ENCODE measurements around the gene CCDC148. TPM values are rescaled to one million over a fixed set of nuclear protein-coding genes. Genes with fewer than 3 reads are reported as not detected.

Gene CCDC148
- total RNA-seq, 1 donor from 2014 or later, result 0.52 TPM

DNA sequence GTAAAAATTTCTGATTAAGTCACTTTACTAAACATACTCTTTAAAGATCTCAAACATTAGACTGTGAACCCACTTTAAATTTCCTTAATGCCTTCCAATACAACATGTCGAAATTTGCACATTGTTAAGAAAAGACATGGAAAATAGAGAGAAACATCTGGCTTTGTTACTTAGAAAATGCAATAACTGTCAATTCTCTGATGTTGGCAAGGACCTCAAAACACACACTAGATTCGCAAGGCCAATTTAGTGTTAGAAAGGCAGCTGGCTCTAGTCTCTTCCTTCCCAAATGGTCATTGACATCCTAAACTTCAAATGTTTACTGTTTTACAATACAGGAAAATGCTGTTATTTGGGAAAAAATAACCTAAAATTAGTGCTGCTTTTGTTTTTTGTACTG is 244.3 kb downstream of the CCDC148 start:
- no peaks in the 10 kb centered on the region for H3K4me1 ChIP-seq (ENCODE audit: control insufficient read depth in 3 of 3, insufficient read depth in 3 of 3, low read length in 3 of 3)
- no peak overlapping the region for H3K27ac ChIP-seq (ENCODE audit: low read depth, low read length)
- no peaks in the 10 kb centered on the region for H3K9me3 ChIP-seq (ENCODE audit: control insufficient read depth in 3 of 3, low read length in 3 of 3)
- no peak overlapping the region for H3K4me3 ChIP-seq (ENCODE audit: low read length in 3 of 3)
- H3K36me3 ChIP-seq (ENCODE audit: control insufficient read depth in 3 of 3, insufficient read depth in 3 of 3, low read length in 3 of 3), result no peaks in the 10 kb centered on the region
- H3K27me3 ChIP-seq (ENCODE audit: control insufficient read depth in 3 of 3, insufficient read depth in 3 of 3, low read length in 3 of 3), result no peaks in the 10 kb centered on the region
- no peak overlapping the region for H3K9ac ChIP-seq (ENCODE audit: low read depth in 1 of 3, low read length in 3 of 3)

DNA sequence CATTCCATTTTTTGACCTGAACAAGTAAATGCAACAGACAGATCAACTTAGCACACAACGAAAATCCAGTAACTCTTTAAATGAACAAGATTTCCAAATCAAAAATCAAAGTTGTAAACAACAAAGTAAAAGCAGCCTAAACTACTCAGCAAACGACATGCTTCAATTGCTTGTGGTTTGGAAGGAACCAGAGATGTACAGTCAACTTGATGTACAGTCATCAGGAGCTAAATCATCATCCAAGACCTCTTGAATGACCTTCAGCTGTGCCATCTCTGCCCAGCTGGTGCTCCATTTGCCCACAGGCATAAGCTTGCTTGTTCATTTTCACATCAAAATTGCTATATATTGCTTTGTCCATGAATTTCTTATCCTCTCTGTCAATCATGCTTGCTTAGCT is 245.1 kb downstream of the CCDC148 start:
- no peak overlapping the region for H3K9ac ChIP-seq (ENCODE audit: low read depth in 1 of 3, low read length in 3 of 3)
- no peaks in the 10 kb centered on the region for H3K9me3 ChIP-seq (ENCODE audit: control insufficient read depth in 3 of 3, low read length in 3 of 3)
- no peaks in the 10 kb centered on the region for H3K36me3 ChIP-seq (ENCODE audit: control insufficient read depth in 3 of 3, insufficient read depth in 3 of 3, low read length in 3 of 3)
- no peaks in the 10 kb centered on the region for H3K27me3 ChIP-seq (ENCODE audit: control insufficient read depth in 3 of 3, insufficient read depth in 3 of 3, low read length in 3 of 3)
- no peaks in the 10 kb centered on the region for H3K4me1 ChIP-seq (ENCODE audit: control insufficient read depth in 3 of 3, insufficient read depth in 3 of 3, low read length in 3 of 3)
- H3K4me3 ChIP-seq (ENCODE audit: low read length in 3 of 3), result no peak overlapping the region
- H3K27ac ChIP-seq (ENCODE audit: low read depth, low read length), result no peak overlapping the region

DNA sequence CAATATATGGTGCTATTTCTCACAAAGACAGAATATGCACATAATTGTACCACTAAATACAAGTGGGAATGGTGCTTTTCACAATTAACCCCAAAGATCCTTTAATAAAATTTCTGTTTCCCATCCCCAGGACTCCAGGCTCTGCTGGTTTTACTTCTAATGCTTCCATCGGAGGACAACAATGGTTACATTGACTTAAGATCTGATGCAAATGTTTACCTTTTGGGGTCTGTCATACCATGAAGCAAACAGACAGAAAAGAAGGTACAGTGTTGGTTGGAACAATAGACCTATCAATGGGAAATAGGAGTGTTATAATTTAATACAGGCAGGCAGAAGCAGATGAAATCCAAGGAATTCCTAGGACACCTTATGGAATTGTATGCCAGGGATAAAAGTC is 249.2 kb downstream of the CCDC148 start:
- H3K4me1 ChIP-seq (ENCODE audit: control insufficient read depth in 3 of 3, insufficient read depth in 3 of 3, low read length in 3 of 3), result no peaks in the 10 kb centered on the region
- H3K9ac ChIP-seq (ENCODE audit: low read depth in 1 of 3, low read length in 3 of 3), result no peak overlapping the region
- no peak overlapping the region for H3K4me3 ChIP-seq (ENCODE audit: low read length in 3 of 3)
- no peaks in the 10 kb centered on the region for H3K9me3 ChIP-seq (ENCODE audit: control insufficient read depth in 3 of 3, low read length in 3 of 3)
- no peak overlapping the region for H3K27ac ChIP-seq (ENCODE audit: low read depth, low read length)
- H3K36me3 ChIP-seq (ENCODE audit: control insufficient read depth in 3 of 3, insufficient read depth in 3 of 3, low read length in 3 of 3), result no peaks in the 10 kb centered on the region
- no peaks in the 10 kb centered on the region for H3K27me3 ChIP-seq (ENCODE audit: control insufficient read depth in 3 of 3, insufficient read depth in 3 of 3, low read length in 3 of 3)

DNA sequence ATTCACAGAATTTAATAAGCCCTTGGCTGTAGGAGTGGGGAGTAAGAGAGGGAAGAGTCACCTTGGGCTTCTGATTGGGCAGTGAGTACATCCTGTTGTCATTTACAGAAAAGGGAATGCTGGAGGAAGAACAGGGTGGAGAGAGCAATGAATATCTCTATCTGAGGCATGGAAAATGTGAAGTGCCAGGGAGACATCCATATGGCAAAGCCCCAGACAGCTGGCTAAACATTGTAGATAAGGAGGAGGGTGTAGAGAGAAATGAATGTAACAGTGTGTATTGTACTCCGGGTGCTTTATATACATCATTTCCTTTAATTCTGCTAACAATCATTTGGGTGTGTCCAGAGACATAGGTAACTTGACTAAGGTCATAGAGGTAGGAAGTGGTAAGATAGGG is 251.3 kb downstream of the CCDC148 start:
- no peaks in the 10 kb centered on the region for H3K36me3 ChIP-seq (ENCODE audit: control insufficient read depth in 3 of 3, insufficient read depth in 3 of 3, low read length in 3 of 3)
- H3K27me3 ChIP-seq (ENCODE audit: control insufficient read depth in 3 of 3, insufficient read depth in 3 of 3, low read length in 3 of 3), result no peaks in the 10 kb centered on the region
- H3K4me3 ChIP-seq (ENCODE audit: low read length in 3 of 3), result no peak overlapping the region
- no peak overlapping the region for H3K27ac ChIP-seq (ENCODE audit: low read depth, low read length)
- H3K9ac ChIP-seq (ENCODE audit: low read depth in 1 of 3, low read length in 3 of 3), result no peak overlapping the region
- H3K9me3 ChIP-seq (ENCODE audit: control insufficient read depth in 3 of 3, low read length in 3 of 3), result no peaks in the 10 kb centered on the region
- no peaks in the 10 kb centered on the region for H3K4me1 ChIP-seq (ENCODE audit: control insufficient read depth in 3 of 3, insufficient read depth in 3 of 3, low read length in 3 of 3)

DNA sequence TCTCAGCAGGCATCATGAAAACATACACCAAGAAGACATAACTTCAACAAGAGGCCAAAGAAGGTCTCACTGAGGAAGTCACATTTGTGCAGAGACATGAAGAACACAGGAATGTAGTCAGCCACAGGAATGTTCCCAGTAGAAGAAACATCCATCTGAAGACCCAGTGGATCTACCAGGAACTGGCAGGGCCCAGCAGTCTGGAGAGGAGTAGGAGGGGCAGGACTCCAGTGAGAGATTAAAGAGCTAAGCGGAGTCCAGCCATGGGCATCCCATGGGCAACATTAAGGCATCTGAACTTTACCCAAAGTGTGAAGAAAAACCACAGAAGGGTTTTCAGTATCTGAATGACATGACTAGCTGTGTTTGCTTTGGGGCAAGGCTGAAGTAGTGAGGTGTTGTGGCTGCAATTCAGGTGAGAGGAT is 251.8 kb downstream of the CCDC148 start:
- no peaks in the 10 kb centered on the region for H3K36me3 ChIP-seq (ENCODE audit: control insufficient read depth in 3 of 3, insufficient read depth in 3 of 3, low read length in 3 of 3)
- H3K9ac ChIP-seq (ENCODE audit: low read depth in 1 of 3, low read length in 3 of 3), result no peak overlapping the region
- H3K27me3 ChIP-seq (ENCODE audit: control insufficient read depth in 3 of 3, insufficient read depth in 3 of 3, low read length in 3 of 3), result no peaks in the 10 kb centered on the region

DNA sequence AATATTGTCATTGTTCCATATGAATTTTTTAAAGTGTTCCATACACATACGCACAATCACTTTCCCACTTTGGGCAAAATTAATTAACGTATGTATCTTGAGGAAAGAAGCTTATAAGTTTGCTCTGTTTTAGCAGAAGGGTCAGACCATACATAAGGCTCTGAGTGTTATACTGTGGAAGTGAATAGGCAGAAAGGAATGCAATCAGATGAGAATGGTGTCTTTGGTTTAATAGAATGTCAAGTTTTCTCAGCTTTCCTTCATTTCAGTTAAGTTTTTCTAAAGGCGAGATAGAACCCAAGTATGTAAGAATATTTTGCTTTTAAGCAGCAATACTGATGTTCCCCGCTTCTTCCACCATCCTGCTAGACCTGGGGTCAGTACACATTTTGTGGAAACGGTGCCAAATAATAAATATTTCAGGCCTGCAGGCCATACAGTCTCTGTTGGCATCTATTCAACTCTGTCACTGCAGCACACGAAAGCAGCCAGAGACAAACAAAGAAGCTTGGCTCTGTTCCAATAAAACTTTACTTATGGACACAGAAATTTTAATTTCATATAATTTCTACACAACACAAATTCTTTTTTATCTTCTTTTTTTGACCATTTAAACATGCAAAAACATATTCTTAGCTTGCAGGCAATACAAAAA is 254.3 kb downstream of the CCDC148 start:
- H3K9ac ChIP-seq (ENCODE audit: low read depth in 1 of 3, low read length in 3 of 3), result no peak overlapping the region
- H3K4me1 ChIP-seq (ENCODE audit: control insufficient read depth in 3 of 3, insufficient read depth in 3 of 3, low read length in 3 of 3), result no peaks in the 10 kb centered on the region
- no peak overlapping the region for H3K27ac ChIP-seq (ENCODE audit: low read depth, low read length)
- no peaks in the 10 kb centered on the region for H3K9me3 ChIP-seq (ENCODE audit: control insufficient read depth in 3 of 3, low read length in 3 of 3)
- no peak overlapping the region for H3K4me3 ChIP-seq (ENCODE audit: low read length in 3 of 3)
- H3K27me3 ChIP-seq (ENCODE audit: control insufficient read depth in 3 of 3, insufficient read depth in 3 of 3, low read length in 3 of 3), result no peaks in the 10 kb centered on the region
- no peaks in the 10 kb centered on the region for H3K36me3 ChIP-seq (ENCODE audit: control insufficient read depth in 3 of 3, insufficient read depth in 3 of 3, low read length in 3 of 3)

More for the DNA sequence above, 251.8 kb downstream of the CCDC148 start:
- no peaks in the 10 kb centered on the region for H3K9me3 ChIP-seq (ENCODE audit: control insufficient read depth in 3 of 3, low read length in 3 of 3)
- H3K4me1 ChIP-seq (ENCODE audit: control insufficient read depth in 3 of 3, insufficient read depth in 3 of 3, low read length in 3 of 3), result no peaks in the 10 kb centered on the region
- no peak overlapping the region for H3K4me3 ChIP-seq (ENCODE audit: low read length in 3 of 3)
- H3K27ac ChIP-seq (ENCODE audit: low read depth, low read length), result no peak overlapping the region

DNA sequence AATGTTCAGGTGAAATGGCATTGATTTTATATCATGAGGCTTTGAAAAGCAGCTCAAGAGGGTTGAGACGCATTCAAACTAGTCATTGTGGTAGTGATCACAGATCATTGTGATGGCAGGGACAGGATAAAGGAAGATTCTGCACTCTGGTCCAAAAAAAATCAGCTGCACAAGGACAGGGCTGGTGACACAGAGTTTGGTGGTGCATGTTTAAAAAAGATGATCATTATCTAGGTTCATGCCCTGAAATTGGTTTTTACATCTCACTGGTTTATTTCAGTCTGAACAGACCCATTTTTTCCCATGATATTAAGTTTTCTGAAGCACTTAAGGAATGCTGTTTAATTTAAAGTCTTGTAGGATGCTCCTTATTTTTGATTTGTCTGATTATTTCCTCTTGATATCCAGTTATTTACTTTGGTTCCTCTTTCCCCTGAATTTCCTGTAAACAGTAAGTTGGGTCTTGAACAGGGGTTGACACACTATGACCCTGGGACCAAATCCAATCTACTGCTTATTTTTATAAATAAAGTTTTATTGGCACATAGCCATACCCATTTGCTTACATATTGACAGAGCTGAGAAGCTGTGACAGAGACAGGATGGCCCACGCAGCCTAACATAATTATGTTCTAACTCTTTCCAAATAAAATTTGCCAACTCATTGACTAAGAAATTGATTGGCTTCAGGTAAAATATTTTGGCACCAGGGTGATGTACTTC is 256.5 kb downstream of the CCDC148 start:
- Histone ChIP-seq H3K4me1 (ENCODE audit: control insufficient read depth in 3 of 3, insufficient read depth in 3 of 3, low read length in 3 of 3) (no peaks in the 10 kb centered on the region), H3K4me3 (ENCODE audit: low read length in 3 of 3) (no peak overlapping the region), H3K36me3 (ENCODE audit: control insufficient read depth in 3 of 3, insufficient read depth in 3 of 3, low read length in 3 of 3) (no peaks in the 10 kb centered on the region), H3K9me3 (ENCODE audit: control insufficient read depth in 3 of 3, low read length in 3 of 3) (no peaks in the 10 kb centered on the region), H3K9ac (ENCODE audit: low read depth in 1 of 3, low read length in 3 of 3) (no peak overlapping the region), H3K27ac (ENCODE audit: low read depth, low read length) (no peak overlapping the region), H3K27me3 (ENCODE audit: control insufficient read depth in 3 of 3, insufficient read depth in 3 of 3, low read length in 3 of 3) (no peaks in the 10 kb centered on the region)

DNA sequence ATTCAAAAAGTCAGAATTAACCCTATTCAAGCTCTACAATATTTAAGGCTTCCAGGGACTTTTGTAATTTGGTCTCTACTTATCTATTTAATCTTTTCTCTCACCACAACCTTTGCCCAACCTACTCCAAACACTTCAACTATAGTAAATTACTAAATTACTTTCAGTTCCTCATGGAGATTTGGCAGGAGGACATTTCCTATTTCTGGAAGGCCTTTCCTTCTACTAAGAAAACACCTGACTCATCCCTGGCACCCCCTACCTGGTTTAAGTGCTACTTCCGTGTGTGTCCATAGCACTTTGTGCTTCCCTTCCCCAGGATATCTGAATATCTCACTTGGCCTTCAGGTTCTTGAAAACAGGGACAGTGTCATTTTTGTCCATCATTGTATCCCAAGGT is 258.6 kb downstream of the CCDC148 start:
- H3K4me3 ChIP-seq (ENCODE audit: low read length in 3 of 3), result no peak overlapping the region
- no peak overlapping the region for H3K27ac ChIP-seq (ENCODE audit: low read depth, low read length)
- no peaks in the 10 kb centered on the region for H3K36me3 ChIP-seq (ENCODE audit: control insufficient read depth in 3 of 3, insufficient read depth in 3 of 3, low read length in 3 of 3)
- H3K9me3 ChIP-seq (ENCODE audit: control insufficient read depth in 3 of 3, low read length in 3 of 3), result no peaks in the 10 kb centered on the region
- no peak overlapping the region for H3K9ac ChIP-seq (ENCODE audit: low read depth in 1 of 3, low read length in 3 of 3)
- H3K27me3 ChIP-seq (ENCODE audit: control insufficient read depth in 3 of 3, insufficient read depth in 3 of 3, low read length in 3 of 3), result no peaks in the 10 kb centered on the region
- H3K4me1 ChIP-seq (ENCODE audit: control insufficient read depth in 3 of 3, insufficient read depth in 3 of 3, low read length in 3 of 3), result no peaks in the 10 kb centered on the region

DNA sequence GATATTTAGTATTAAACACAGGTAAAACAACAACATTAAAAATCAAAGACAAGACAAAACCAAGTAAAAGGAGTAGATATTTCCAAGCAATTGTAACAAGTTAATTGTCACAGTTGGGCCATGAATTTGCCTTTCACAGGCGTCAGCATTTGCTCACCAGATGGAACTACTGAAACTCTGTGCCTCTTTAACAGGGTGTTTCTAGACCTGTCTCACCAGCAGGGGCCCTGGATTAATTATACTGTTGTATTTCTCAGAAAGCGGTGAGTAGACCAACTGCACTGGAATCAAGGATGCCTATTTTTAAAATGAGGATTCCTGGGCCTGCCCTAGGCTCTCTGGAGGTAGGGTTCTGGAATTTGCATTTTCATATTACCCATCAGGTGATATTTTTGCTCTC is 262.3 kb downstream of the CCDC148 start:
- Histone ChIP-seq H3K4me1 (ENCODE audit: control insufficient read depth in 3 of 3, insufficient read depth in 3 of 3, low read length in 3 of 3) (peaks cover 0 to 3% (median 0%) of the 10 kb centered on the region in 3 donors), H3K4me3 (ENCODE audit: low read length in 3 of 3) (no peak overlapping the region), H3K27me3 (ENCODE audit: control insufficient read depth in 3 of 3, insufficient read depth in 3 of 3, low read length in 3 of 3) (no peaks in the 10 kb centered on the region), H3K36me3 (ENCODE audit: control insufficient read depth in 3 of 3, insufficient read depth in 3 of 3, low read length in 3 of 3) (no peaks in the 10 kb centered on the region), H3K9me3 (ENCODE audit: control insufficient read depth in 3 of 3, low read length in 3 of 3) (no peaks in the 10 kb centered on the region), H3K27ac (ENCODE audit: low read depth, low read length) (no peak overlapping the region), H3K9ac (ENCODE audit: low read depth in 1 of 3, low read length in 3 of 3) (no peak overlapping the region)

DNA sequence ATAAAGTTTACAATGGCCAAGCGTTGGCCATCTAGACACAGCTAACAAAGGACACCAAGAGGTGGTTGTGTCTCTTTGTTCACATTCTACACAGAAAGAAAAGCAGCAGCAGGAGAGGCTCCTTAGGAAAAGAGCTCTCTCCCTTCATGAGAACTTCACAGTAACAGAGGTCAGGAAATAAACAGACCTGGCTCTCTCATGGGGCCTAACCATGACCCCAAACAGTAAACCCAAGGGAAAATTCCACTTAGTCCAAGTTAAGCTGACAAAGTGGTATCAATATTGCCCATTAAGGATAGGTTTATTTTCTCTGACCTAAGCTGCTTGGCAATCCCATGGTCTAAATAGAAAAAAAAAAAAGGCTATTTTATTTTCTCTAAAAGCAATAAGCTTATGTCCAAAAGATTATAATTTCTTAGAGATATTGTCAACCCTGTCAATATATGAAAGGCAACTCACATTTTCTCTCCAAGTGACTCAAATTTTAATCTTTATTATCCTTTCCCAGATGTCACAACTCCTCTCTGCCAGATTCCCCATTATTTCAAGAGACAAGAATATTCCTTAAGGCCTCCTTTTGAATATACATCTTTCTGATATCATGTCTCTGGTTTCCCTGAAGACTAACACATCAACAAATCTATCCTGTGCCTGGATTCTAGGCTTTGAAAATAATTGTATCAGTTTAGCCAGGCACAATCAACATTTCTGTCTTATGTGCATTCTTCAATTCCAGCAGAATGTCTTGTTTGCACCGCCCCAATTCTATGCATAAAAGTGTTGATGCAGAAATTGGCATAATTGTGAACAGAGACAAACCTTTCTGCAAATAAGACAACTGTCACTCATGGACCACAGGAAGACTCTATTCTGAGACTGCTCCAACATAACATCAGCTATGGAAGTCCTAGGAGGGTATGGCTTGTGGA is 263.8 kb downstream of the CCDC148 start:
- Histone ChIP-seq H3K4me3 (ENCODE audit: low read length in 3 of 3) (no peak overlapping the region), H3K36me3 (ENCODE audit: control insufficient read depth in 3 of 3, insufficient read depth in 3 of 3, low read length in 3 of 3) (no peaks in the 10 kb centered on the region), H3K9me3 (ENCODE audit: control insufficient read depth in 3 of 3, low read length in 3 of 3) (no peaks in the 10 kb centered on the region), H3K27ac (ENCODE audit: low read depth, low read length) (no peak overlapping the region), H3K9ac (ENCODE audit: low read depth in 1 of 3, low read length in 3 of 3) (no peak overlapping the region), H3K27me3 (ENCODE audit: control insufficient read depth in 3 of 3, insufficient read depth in 3 of 3, low read length in 3 of 3) (no peaks in the 10 kb centered on the region), H3K4me1 (ENCODE audit: control insufficient read depth in 3 of 3, insufficient read depth in 3 of 3, low read length in 3 of 3) (peaks cover 0 to 3% (median 0%) of the 10 kb centered on the region in 3 donors)
